GM21528 (cell line): Measurements from ENCODE around the gene LPP.

Source experiments
- ATAC-seq: cut with Tn5 transposase; IDR thresholded peaks from one replicate; pipeline ENCODE4 v1.9.1; 2021; ENCODE audit warnings: mild to moderate bottlenecking, moderate library complexity; ENCODE audit not compliant: unreplicated experiment, low FRiP score

The LPP gene

GRCh38 chr3:188448813-188449212 lies 294.9 kb downstream of the LPP start:
- no peak for ATAC-seq

- no peak for ATAC-seq
Measured at GRCh38 chr3:188449421-188449820, 295.5 kb downstream of the LPP start.

GRCh38 chr3:188452158-188452772 lies 298.3 kb downstream of the LPP start:
- ATAC-seq, result no peak

- no peak for ATAC-seq
Measured at GRCh38 chr3:188453431-188454384, 299.8 kb downstream of the LPP start.

GRCh38 chr3:188455748-188456147 lies 301.8 kb downstream of the LPP start:
- ATAC-seq, result no peak

GRCh38 chr3:188458756-188459155 lies 304.8 kb downstream of the LPP start:
- no peak for ATAC-seq

- no peak for ATAC-seq
Measured at GRCh38 chr3:188465311-188465710, 311.4 kb downstream of the LPP start.

GRCh38 chr3:188468196-188468595 lies 314.2 kb downstream of the LPP start:
- no peak for ATAC-seq

- ATAC-seq, result no peak
Measured at GRCh38 chr3:188468662-188469061, 314.7 kb downstream of the LPP start.

- ATAC-seq, result no peak
Measured at GRCh38 chr3:188469228-188469885, 315.4 kb downstream of the LPP start.

- no peak for ATAC-seq
Measured at GRCh38 chr3:188470508-188471130, 316.7 kb downstream of the LPP start.

- ATAC-seq, result no peak
Measured at GRCh38 chr3:188471723-188472122, 317.8 kb downstream of the LPP start.

GRCh38 chr3:188472336-188472735 lies 318.4 kb downstream of the LPP start:
- no peak for ATAC-seq

- no peak for ATAC-seq
Measured at GRCh38 chr3:188473045-188473444, 319.1 kb downstream of the LPP start.

GRCh38 chr3:188473591-188474288 lies 319.8 kb downstream of the LPP start:
- ATAC-seq, result no peak

- ATAC-seq, result no peak
Measured at GRCh38 chr3:188476935-188477334, 323.0 kb downstream of the LPP start.

GRCh38 chr3:188480011-188480410 lies 326.1 kb downstream of the LPP start:
- no peak for ATAC-seq

GRCh38 chr3:188482929-188483328 lies 329.0 kb downstream of the LPP start:
- no peak for ATAC-seq

- ATAC-seq, result no peak
Measured at GRCh38 chr3:188486126-188486525, 332.2 kb downstream of the LPP start.

- ATAC-seq, result no peak
Measured at GRCh38 chr3:188486952-188487351, 333.0 kb downstream of the LPP start.
